Ovary (tissue), 3 donors: ENCODE measurements around the gene PMF1.

Experiments
- CTCF ChIP-seq, 3 donors: fragments of 450-650 bp in 2 of 3; fragments of 200-600 bp in 1 of 3; IDR thresholded peaks; one replicate each; pipeline versions ENCODE4 v1.5.1 to v1.8.0; 2016 to 2022; ENCODE audit warnings: antibody characterized with exemption in 3 of 3, mild to moderate bottlenecking in 1 of 3
- POLR2A ChIP-seq: fragments of 450-650 bp; IDR thresholded peaks from one replicate; pipeline ENCODE4 v1.6.1; 2017; ENCODE audit warnings: antibody characterized with exemption, mild to moderate bottlenecking, moderate library complexity
- donor health status: DM: no; HTN: no; CAD: no.

GRCh38 chr1:156281281-156281680 lies 68.5 kb downstream of the PMF1 start:
- TF ChIP-seq CTCF (IDR thresholded peaks at IDR 0.05) (no peak), POLR2A (no peak)
